NB4 (cell line): Measurements from ENCODE around the gene HNMT.

ENCODE experiments used
- DNase-seq: peaks from one replicate; pipeline ENCODE4 v3.0.0; 2010; ENCODE audit warnings: low read depth
- H3K4me3 ChIP-seq: one replicate; pipeline ENCODE4 v1.5.1; 2011; ENCODE audit warnings: mild to moderate bottlenecking, low read depth, low read length, moderate library complexity
- MYC ChIP-seq: IDR thresholded peaks from 2 replicates; pipeline ENCODE4 v1.6.1; 2011; ENCODE audit warnings: low read depth, low read length
- POLR2A ChIP-seq: IDR thresholded peaks from 2 replicates; pipeline ENCODE4 v1.6.1; 2011; ENCODE audit warnings: mild to moderate bottlenecking; ENCODE audit not compliant: insufficient read length; ENCODE audit errors: extremely low read depth
- TF ChIP-seq, protein P1 (sequence below): IDR thresholded peaks from one replicate; pipeline ENCODE4 v1.5.1; 2012; ENCODE audit warnings: low read depth, low read length
- TF ChIP-seq, protein P2 (sequence below): IDR thresholded peaks from 2 replicates; pipeline ENCODE4 v1.6.1; 2011; ENCODE audit warnings: low read depth, low read length

HNMT gene

GRCh38 chr2:137997733-137998132 is 33.5 kb downstream of the HNMT start:
- TF ChIP-seq, protein P1, sequence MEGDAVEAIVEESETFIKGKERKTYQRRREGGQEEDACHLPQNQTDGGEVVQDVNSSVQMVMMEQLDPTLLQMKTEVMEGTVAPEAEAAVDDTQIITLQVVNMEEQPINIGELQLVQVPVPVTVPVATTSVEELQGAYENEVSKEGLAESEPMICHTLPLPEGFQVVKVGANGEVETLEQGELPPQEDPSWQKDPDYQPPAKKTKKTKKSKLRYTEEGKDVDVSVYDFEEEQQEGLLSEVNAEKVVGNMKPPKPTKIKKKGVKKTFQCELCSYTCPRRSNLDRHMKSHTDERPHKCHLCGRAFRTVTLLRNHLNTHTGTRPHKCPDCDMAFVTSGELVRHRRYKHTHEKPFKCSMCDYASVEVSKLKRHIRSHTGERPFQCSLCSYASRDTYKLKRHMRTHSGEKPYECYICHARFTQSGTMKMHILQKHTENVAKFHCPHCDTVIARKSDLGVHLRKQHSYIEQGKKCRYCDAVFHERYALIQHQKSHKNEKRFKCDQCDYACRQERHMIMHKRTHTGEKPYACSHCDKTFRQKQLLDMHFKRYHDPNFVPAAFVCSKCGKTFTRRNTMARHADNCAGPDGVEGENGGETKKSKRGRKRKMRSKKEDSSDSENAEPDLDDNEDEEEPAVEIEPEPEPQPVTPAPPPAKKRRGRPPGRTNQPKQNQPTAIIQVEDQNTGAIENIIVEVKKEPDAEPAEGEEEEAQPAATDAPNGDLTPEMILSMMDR, result no peak
- no peak for TF ChIP-seq POLR2A
- TF ChIP-seq MYC, result no peak
- TF ChIP-seq, protein P2, sequence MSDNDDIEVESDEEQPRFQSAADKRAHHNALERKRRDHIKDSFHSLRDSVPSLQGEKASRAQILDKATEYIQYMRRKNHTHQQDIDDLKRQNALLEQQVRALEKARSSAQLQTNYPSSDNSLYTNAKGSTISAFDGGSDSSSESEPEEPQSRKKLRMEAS, result no peak
- DNase-seq, result no peak
- H3K4me3 ChIP-seq, result no peak overlapping the region

DNA sequence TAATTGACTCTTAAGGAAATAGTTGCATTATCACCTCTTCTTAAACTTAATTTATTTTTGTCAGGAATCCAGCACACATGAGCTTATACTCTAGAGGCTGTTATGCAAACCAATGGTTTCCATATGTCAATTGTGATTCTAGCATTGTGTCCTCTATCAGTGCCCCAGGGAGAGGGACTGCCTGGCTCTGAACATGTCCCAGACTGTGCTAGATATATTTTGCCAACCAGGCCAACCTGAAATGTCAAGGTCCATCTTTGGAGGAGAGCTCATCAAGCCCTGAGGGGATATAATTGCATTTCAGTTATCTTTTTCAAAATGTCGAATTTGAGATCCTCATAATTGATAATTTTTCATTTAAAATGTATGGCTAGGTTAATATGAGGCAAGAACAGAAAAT is 34.2 kb downstream of the HNMT start:
- DNase-seq, result no peak
- TF ChIP-seq MYC (no peak), POLR2A (no peak)
- TF ChIP-seq, protein P2, result no peak
- TF ChIP-seq, protein P1, result no peak
- H3K4me3 ChIP-seq, result no peak overlapping the region

DNA sequence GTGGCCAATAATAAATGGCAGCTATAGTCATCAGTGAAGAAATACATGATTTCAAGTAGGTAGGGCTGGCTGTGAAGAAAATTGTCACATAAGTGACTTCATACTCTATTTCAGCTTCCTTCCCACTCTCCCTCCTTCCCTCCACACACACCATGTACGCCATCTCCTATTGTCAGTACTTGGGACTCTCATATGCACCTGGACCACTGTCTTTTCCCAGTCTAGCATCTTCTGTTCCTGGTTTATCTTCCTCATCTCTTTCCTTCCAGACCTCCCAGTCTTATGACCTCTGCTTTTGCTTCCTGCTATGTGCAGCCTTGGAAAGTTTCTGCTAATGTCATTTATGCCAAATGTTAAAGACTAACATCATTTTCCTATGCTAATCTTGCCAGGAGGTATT is 35.0 kb downstream of the HNMT start:
- no peak for DNase-seq
- TF ChIP-seq POLR2A, result no peak
- no peak for TF ChIP-seq MYC
- TF ChIP-seq, protein P2, result no peak
- TF ChIP-seq, protein P1, result no peak
- H3K4me3 ChIP-seq, result no peak overlapping the region

GRCh38 chr2:138000009-138000408 is 35.7 kb downstream of the HNMT start:
- TF ChIP-seq, protein P2, result no peak
- TF ChIP-seq POLR2A (no peak), MYC (no peak)
- TF ChIP-seq, protein P1, result no peak
- H3K4me3 ChIP-seq, result no peak overlapping the region

GRCh38 chr2:138000796-138001195 is 36.5 kb downstream of the HNMT start:
- no peak overlapping the region for H3K4me3 ChIP-seq

More at GRCh38 chr2:138000009-138000408, 35.7 kb downstream of the HNMT start:
- DNase-seq, result no peak

More at GRCh38 chr2:138000796-138001195, 36.5 kb downstream of the HNMT start:
- DNase-seq, result no peak
- TF ChIP-seq MYC (no peak), POLR2A (no peak)
- TF ChIP-seq, protein P1, result no peak
- TF ChIP-seq, protein P2, result no peak
